Hepatocyte (in vitro differentiated cells): ENCODE data around the gene OTOR. TPM values are rescaled to one million over a fixed set of nuclear protein-coding genes. Genes with fewer than 3 reads are reported as not detected.

Experiments used
- DNase-seq: peaks from one replicate; pipeline ENCODE4 v3.0.0-alpha.2; 2016; ENCODE audit warnings: low spot score
- H2AFZ ChIP-seq: fragments of 200-600 bp; sonication (generic); 2 replicates; pipeline ENCODE4 v1.6.0; 2016; ENCODE audit warnings: antibody characterized with exemption, mild to moderate bottlenecking
- H3K27ac ChIP-seq: fragments of 200-600 bp; sonication (generic); 2 replicates; pipeline ENCODE4 v1.5.1; 2016; ENCODE audit warnings: mild to moderate bottlenecking
- H3K27me3 ChIP-seq: fragments of 200-600 bp; sonication (generic); 2 replicates; pipeline ENCODE4 v1.6.1; 2016
- H3K36me3 ChIP-seq: fragments of 200-600 bp; sonication (generic); replicated peaks from 2 replicates; pipeline ENCODE4 v1.5.1; 2016; ENCODE audit warnings: low read depth; ENCODE audit not compliant: insufficient read depth
- H3K4me1 ChIP-seq: fragments of 200-600 bp; sonication (generic); 2 replicates; pipeline ENCODE4 v1.5.1; 2016; ENCODE audit warnings: mild to moderate bottlenecking, moderate library complexity; ENCODE audit not compliant: insufficient read depth
- H3K4me2 ChIP-seq: fragments of 200-600 bp; sonication (generic); 2 replicates; pipeline ENCODE4 v1.6.0; 2016
- H3K4me3 ChIP-seq: fragments of 200-600 bp; sonication (generic); 2 replicates; pipeline ENCODE4 v1.5.1; 2016; ENCODE audit warnings: mild to moderate bottlenecking
- H3K79me2 ChIP-seq: fragments of 200-600 bp; sonication (generic); 2 replicates; pipeline ENCODE4 v1.6.0; 2017; ENCODE audit warnings: mild to moderate bottlenecking
- H3K9me2 ChIP-seq: fragments of 200-600 bp; sonication (generic); replicated peaks from 2 replicates; pipeline ENCODE4 v1.6.0; 2017; ENCODE audit warnings: mild to moderate bottlenecking; ENCODE audit not compliant: insufficient read depth
- H3K9me3 ChIP-seq: fragments of 200-600 bp; sonication (generic); 2 replicates; pipeline ENCODE4 v1.5.1; 2016; ENCODE audit warnings: low read depth, mild to moderate bottlenecking
- H4K20me1 ChIP-seq: fragments of 200-600 bp; sonication (generic); 2 replicates; pipeline ENCODE4 v1.6.0; 2016; ENCODE audit warnings: mild to moderate bottlenecking; ENCODE audit not compliant: insufficient read depth, poor library complexity, severe bottlenecking
- EZH2 ChIP-seq: fragments of 200-600 bp; sonication (generic); IDR thresholded peaks from 2 replicates; pipeline ENCODE4 v1.6.1; 2016; ENCODE audit warnings: antibody characterized with exemption, mild to moderate bottlenecking, borderline replicate concordance
- EZH2phosphoT487 ChIP-seq: fragments of 200-600 bp; sonication (generic); IDR thresholded peaks from one replicate; pipeline ENCODE4 v1.6.1; 2018; ENCODE audit warnings: antibody characterized with exemption, mild to moderate bottlenecking, low read depth, moderate library complexity; ENCODE audit not compliant: unreplicated experiment, severe bottlenecking
- WGBS: methylation state at CpG from one replicate; pipeline ENCODE4 v1.1.6; 2016; ENCODE audit warnings: low lambda C conversion rate; ENCODE audit errors: missing lambda C conversion rate; 5-methylcytosine and 5-hydroxymethylcytosine counted together
- polyA plus RNA-seq: library from polyadenylated mRNA; unstranded; fragments of >200 nt; fragmentation: Nextera tagmentation; extraction: Ambion mirVana; gene quantifications from 2 replicates; pipeline ENCODE4 v1.2.1, GENCODE V29; 2016
- total RNA-seq: library from RNA; depleted of rRNA; stranded (reverse); fragments of >200 nt; gene quantifications from 2 replicates; pipeline ENCODE4 v1.2.3, GENCODE V29; 2014
- TF ChIP-seq, protein P1 (sequence below): fragments of 200-600 bp; sonication (generic); IDR thresholded peaks from 2 replicates; pipeline ENCODE4 v1.5.1; 2016; ENCODE audit warnings: antibody characterized with exemption, mild to moderate bottlenecking; ENCODE audit not compliant: poor library complexity

Gene OTOR
- total and polyA plus RNA-seq, 2 experiments from 2014 or later: 0.37 TPM; not detected in 1

- H4K20me1 ChIP-seq: no peaks in the 10 kb centered on the region
- H2AFZ ChIP-seq: no peak overlapping the region
- no peaks in the 10 kb centered on the region for H3K27me3 ChIP-seq
- DNase-seq: no peak
- H3K9me2 ChIP-seq: no peaks in the 10 kb centered on the region
- H3K27ac ChIP-seq: no peak overlapping the region
- H3K4me2 ChIP-seq: no peak overlapping the region
- no peak overlapping the region for H3K4me3 ChIP-seq
- no peaks in the 10 kb centered on the region for H3K36me3 ChIP-seq
- H3K9me3 ChIP-seq: no peaks in the 10 kb centered on the region
- TF ChIP-seq EZH2phosphoT487 (no peak), EZH2 (no peak)
- TF ChIP-seq, protein P1, sequence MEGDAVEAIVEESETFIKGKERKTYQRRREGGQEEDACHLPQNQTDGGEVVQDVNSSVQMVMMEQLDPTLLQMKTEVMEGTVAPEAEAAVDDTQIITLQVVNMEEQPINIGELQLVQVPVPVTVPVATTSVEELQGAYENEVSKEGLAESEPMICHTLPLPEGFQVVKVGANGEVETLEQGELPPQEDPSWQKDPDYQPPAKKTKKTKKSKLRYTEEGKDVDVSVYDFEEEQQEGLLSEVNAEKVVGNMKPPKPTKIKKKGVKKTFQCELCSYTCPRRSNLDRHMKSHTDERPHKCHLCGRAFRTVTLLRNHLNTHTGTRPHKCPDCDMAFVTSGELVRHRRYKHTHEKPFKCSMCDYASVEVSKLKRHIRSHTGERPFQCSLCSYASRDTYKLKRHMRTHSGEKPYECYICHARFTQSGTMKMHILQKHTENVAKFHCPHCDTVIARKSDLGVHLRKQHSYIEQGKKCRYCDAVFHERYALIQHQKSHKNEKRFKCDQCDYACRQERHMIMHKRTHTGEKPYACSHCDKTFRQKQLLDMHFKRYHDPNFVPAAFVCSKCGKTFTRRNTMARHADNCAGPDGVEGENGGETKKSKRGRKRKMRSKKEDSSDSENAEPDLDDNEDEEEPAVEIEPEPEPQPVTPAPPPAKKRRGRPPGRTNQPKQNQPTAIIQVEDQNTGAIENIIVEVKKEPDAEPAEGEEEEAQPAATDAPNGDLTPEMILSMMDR: no peak
- H3K4me1 ChIP-seq: no peaks in the 10 kb centered on the region
- 59% methylated on average over 11 of the region's 11 CpGs for WGBS
- no peaks in the 10 kb centered on the region for H3K79me2 ChIP-seq
These were observed 1.4 kb downstream of the OTOR start for GRCh38 chr20:16749573-16749972.

GRCh38 chr20:16752082-16752481 lies 3.9 kb downstream of the OTOR start:
- Histone ChIP-seq H3K9me2 (no peaks in the 10 kb centered on the region), H3K27ac (no peak overlapping the region), H3K36me3 (no peaks in the 10 kb centered on the region), H3K4me1 (no peaks in the 10 kb centered on the region), H3K27me3 (no peaks in the 10 kb centered on the region), H3K4me2 (no peak overlapping the region), H3K9me3 (no peaks in the 10 kb centered on the region), H4K20me1 (no peaks in the 10 kb centered on the region), H3K4me3 (no peak overlapping the region), H3K79me2 (no peaks in the 10 kb centered on the region), H2AFZ (no peak overlapping the region)
- 88% methylated on average over 1 of the region's 1 CpG for WGBS
- TF ChIP-seq, protein P1: no peak
- TF ChIP-seq EZH2phosphoT487: no peak
- TF ChIP-seq EZH2: no peak
- no peak for DNase-seq

GRCh38 chr20:16752901-16753300 lies 4.7 kb downstream of the OTOR start:
- no peaks in the 10 kb centered on the region for H4K20me1 ChIP-seq
- H3K79me2 ChIP-seq: no peaks in the 10 kb centered on the region
- H2AFZ ChIP-seq: no peak overlapping the region
- H3K36me3 ChIP-seq: no peaks in the 10 kb centered on the region
- TF ChIP-seq EZH2 (no peak), EZH2phosphoT487 (no peak)
- TF ChIP-seq, protein P1: no peak
- no peaks in the 10 kb centered on the region for H3K9me2 ChIP-seq
- H3K27ac ChIP-seq: no peak overlapping the region
- DNase-seq: no peak
- H3K4me2 ChIP-seq: no peak overlapping the region
- no peaks in the 10 kb centered on the region for H3K9me3 ChIP-seq
- H3K4me1 ChIP-seq: no peaks in the 10 kb centered on the region
- no peaks in the 10 kb centered on the region for H3K27me3 ChIP-seq
- H3K4me3 ChIP-seq: no peak overlapping the region

DNA sequence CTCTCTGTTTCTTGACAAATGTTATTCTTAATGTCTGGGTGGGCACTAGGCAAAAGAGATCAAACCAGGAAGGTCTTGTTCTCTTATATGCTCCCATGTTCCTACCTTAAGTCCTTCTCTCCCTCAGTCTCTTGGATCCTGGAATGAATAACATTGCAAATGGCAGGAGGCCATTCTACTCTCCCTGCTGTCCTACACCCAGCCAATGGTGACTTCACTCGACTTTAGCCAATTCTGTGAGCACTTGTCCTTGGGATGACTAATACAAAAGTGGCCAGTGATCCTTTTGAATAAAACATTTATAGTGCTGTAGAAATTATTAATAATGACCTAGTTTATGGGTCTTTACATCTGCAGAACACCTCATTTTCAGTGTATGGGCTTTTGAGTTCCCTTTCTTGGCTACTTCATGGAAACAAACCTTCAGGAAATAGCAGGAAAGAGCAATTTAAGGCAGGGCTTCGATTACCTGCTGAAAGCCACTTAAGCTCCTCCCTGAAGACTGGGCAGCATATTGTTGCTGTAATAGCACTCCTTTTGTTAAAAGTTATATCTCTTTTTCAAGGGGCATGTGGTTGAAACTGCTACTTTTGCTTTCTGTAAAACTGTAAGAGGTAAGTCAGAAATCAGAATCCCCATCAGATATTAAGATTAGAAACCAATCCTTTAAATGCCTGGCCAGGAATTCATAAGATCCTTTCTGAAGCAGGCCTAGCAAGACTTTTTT lies 10.5 kb downstream of the OTOR start:
- Histone ChIP-seq H3K4me3 (no peak overlapping the region), H3K27me3 (no peaks in the 10 kb centered on the region), H3K36me3 (no peaks in the 10 kb centered on the region), H2AFZ (no peak overlapping the region), H3K27ac (no peak overlapping the region), H3K4me1 (peaks cover 22% of the 10 kb centered on the region), H3K4me2 (no peak overlapping the region), H3K9me2 (no peaks in the 10 kb centered on the region), H3K79me2 (no peaks in the 10 kb centered on the region), H4K20me1 (no peaks in the 10 kb centered on the region), H3K9me3 (no peaks in the 10 kb centered on the region)
- no peak for TF ChIP-seq EZH2
- TF ChIP-seq, protein P1: no peak
- no peak for TF ChIP-seq EZH2phosphoT487
- 65% methylated on average over 2 of the region's 2 CpGs for WGBS
- no peak for DNase-seq
